Fibroblast of lung (primary cell): ENCODE data around the gene CST3. TPM values are rescaled to one million over a fixed set of nuclear protein-coding genes. Genes with fewer than 3 reads are reported as not detected.

ENCODE experiments used
- DNase-seq, 2 donors: peaks; one replicate each; pipeline versions ENCODE4 v3.0.0 to v3.0.0-alpha.2; 2010; ENCODE audit warnings: low read depth in 2 of 2
- H2AFZ ChIP-seq: 2 replicates; pipeline ENCODE4 v1.5.1; 2012; ENCODE audit warnings: low read length, control low read depth, inconsistent platforms
- H3K27ac ChIP-seq: 2 replicates; pipeline ENCODE4 v1.5.1; 2011; ENCODE audit warnings: low read length, control low read depth; ENCODE audit not compliant: insufficient read depth
- H3K27me3 ChIP-seq: 2 replicates; pipeline ENCODE4 v1.5.1; 2011; ENCODE audit warnings: mild to moderate bottlenecking, low read length; ENCODE audit not compliant: control insufficient read depth, insufficient read depth
- H3K36me3 ChIP-seq: 2 replicates; pipeline ENCODE4 v1.5.1; 2011; ENCODE audit warnings: low read length; ENCODE audit not compliant: control insufficient read depth, insufficient read depth
- H3K4me1 ChIP-seq: 2 replicates; pipeline ENCODE4 v1.5.1; 2011; ENCODE audit warnings: low read length; ENCODE audit not compliant: control insufficient read depth, insufficient read depth; ENCODE audit errors: extremely low read depth
- H3K4me2 ChIP-seq: 2 replicates; pipeline ENCODE4 v1.5.1; 2011; ENCODE audit warnings: low read length, control low read depth; ENCODE audit not compliant: insufficient read depth; ENCODE audit errors: extremely low read depth
- H3K4me3 ChIP-seq, 4 experiments: fragments of 200-600 bp in 1 of 4; sonication (generic) in 1 of 4; replicated peaks in 1 of 4; 2 replicates each; pipeline ENCODE4 v1.5.1; 2011 to 2016; ENCODE audit warnings: low read length in 4 of 4, low read depth in 3 of 4, mild to moderate bottlenecking in 3 of 4, control low read depth in 2 of 4, inconsistent platforms in 1 of 4, mixed read lengths in 1 of 4; ENCODE audit not compliant: insufficient read depth in 1 of 4; ENCODE audit errors: control extremely low read depth in 1 of 4
- H3K79me2 ChIP-seq: 2 replicates; pipeline ENCODE4 v1.5.1; 2012; ENCODE audit warnings: mild to moderate bottlenecking, low read length, inconsistent platforms; ENCODE audit not compliant: control insufficient read depth, insufficient read depth
- H3K9ac ChIP-seq: 2 replicates; pipeline ENCODE4 v1.5.1; 2011; ENCODE audit warnings: mild to moderate bottlenecking, low read length, control low read depth; ENCODE audit not compliant: insufficient read depth
- H3K9me3 ChIP-seq: 2 replicates; pipeline ENCODE4 v1.5.1; 2012; ENCODE audit warnings: low read depth, low read length; ENCODE audit not compliant: control insufficient read depth, insufficient read depth
- H4K20me1 ChIP-seq: 2 replicates; pipeline ENCODE4 v1.5.1; 2011; ENCODE audit warnings: low read length; ENCODE audit not compliant: control insufficient read depth, insufficient read depth; ENCODE audit errors: extremely low read depth
- EZH2 ChIP-seq: IDR thresholded peaks from 2 replicates; pipeline ENCODE4 v1.5.1; 2012; ENCODE audit warnings: low read length, control low read depth, mild to moderate bottlenecking; ENCODE audit errors: missing control alignments
- polyA plus RNA-seq, 2 donors: library from polyadenylated mRNA; depleted of rRNA in 1 of 2; stranded (reverse) in 1 of 2; unstranded in 1 of 2; fragments of >200 nt; gene quantifications; 2 replicates each; pipeline ENCODE4 v1.2.1, GENCODE V29; 2011 to 2012; ENCODE audit warnings: missing spikeins in 1 of 2
- total RNA-seq: library from RNA; depleted of rRNA; stranded (reverse); fragments of >200 nt; gene quantifications from 2 replicates; pipeline ENCODE4 v1.2.1, GENCODE V29; 2014
- TF ChIP-seq, protein P1 (sequence below), 2 donors: IDR thresholded peaks in 1 of 2; conservative IDR thresholded peaks in 1 of 2; 1 replicate in 1 of 2; 2 replicates in 1 of 2; pipeline ENCODE4 v1.5.1; 2011 to 2012; ENCODE audit warnings: low read length in 2 of 2, control low read depth in 1 of 2, inconsistent platforms in 1 of 2, low read depth in 1 of 2, mild to moderate bottlenecking in 1 of 2

The CST3 gene
- total and polyA plus RNA-seq, 2 donors (not counting 1 experiment from before 2014, with no cell fraction given), result 136 to 162 TPM

DNA sequence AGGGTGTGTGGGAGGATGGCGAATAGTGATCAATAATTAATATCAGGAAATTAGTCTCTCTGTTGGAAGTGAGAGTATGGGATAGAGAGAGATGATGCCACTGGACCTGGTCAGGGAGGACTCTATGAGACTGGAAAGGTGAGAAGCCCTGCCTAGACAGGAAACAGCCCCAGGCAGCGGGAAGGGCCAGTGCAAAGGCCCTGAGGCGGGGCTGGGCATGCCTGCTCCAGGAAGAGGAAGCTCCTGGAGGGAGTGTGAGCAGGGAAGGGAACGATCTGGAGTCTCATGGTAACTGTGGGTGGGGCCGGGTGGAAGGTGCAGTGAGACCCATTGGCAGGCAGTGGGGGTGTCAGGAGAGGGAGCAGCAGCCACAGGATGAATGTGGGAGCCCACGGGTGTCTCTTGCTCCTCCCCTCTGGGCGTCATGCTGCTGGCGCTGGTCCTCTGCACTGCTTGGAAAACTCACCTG lies 1.8 kb upstream of the CST3 start:
- Histone ChIP-seq H3K27ac (no peak overlapping the region), H2AFZ (no peak overlapping the region), H3K27me3 (no peaks in the 10 kb centered on the region), H3K9ac (no peak overlapping the region), H3K9me3 (no peaks in the 10 kb centered on the region), H3K36me3 (peaks cover 3% of the 10 kb centered on the region), H4K20me1 (no peaks in the 10 kb centered on the region), H3K79me2 (peaks cover 23% of the 10 kb centered on the region), H3K4me2 (no peak overlapping the region), H3K4me1 (peaks cover 19% of the 10 kb centered on the region), H3K4me3 (no peak overlapping the region)
- DNase-seq, result no peak
- TF ChIP-seq, protein P1, sequence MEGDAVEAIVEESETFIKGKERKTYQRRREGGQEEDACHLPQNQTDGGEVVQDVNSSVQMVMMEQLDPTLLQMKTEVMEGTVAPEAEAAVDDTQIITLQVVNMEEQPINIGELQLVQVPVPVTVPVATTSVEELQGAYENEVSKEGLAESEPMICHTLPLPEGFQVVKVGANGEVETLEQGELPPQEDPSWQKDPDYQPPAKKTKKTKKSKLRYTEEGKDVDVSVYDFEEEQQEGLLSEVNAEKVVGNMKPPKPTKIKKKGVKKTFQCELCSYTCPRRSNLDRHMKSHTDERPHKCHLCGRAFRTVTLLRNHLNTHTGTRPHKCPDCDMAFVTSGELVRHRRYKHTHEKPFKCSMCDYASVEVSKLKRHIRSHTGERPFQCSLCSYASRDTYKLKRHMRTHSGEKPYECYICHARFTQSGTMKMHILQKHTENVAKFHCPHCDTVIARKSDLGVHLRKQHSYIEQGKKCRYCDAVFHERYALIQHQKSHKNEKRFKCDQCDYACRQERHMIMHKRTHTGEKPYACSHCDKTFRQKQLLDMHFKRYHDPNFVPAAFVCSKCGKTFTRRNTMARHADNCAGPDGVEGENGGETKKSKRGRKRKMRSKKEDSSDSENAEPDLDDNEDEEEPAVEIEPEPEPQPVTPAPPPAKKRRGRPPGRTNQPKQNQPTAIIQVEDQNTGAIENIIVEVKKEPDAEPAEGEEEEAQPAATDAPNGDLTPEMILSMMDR (conservative IDR thresholded peaks at IDR 0.05 in 1 of 2, IDR thresholded peaks at IDR 0.05 in 1 of 2; ENCODE audit: low read depth in 1 of 2, low read length in 2 of 2), result no peak
- no peak for TF ChIP-seq EZH2

DNA sequence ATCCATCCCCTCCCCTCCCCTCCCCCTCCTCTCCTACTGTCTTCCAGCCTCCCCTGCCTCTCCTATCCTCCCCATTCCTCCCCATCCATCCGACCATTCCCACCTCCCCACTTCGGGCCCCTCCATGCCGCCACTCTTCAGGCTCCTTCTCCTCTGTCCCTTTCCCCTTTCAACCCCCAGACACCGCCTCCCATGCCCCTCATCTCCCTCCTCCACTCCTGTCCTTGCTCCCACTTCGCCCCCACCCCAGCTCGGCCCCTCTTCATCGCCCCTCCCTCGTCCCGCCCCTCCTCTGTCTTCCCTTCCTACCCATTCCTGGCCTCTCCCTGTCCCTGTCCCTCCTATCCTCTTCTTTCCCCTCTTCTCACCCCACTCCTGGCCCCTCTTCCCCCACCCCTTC lies 554 bp upstream of the CST3 start:
- H3K4me1 ChIP-seq, result peaks cover 17% of the 10 kb centered on the region
- no peak overlapping the region for H3K27ac ChIP-seq
- H3K4me3 ChIP-seq, result no peak overlapping the region
- TF ChIP-seq, protein P1 (conservative IDR thresholded peaks at IDR 0.05 in 1 of 2, IDR thresholded peaks at IDR 0.05 in 1 of 2; ENCODE audit: low read depth in 1 of 2, low read length in 2 of 2), result no peak
- no peak for TF ChIP-seq EZH2
- no peak overlapping the region for H3K9ac ChIP-seq
- no peak overlapping the region for H2AFZ ChIP-seq
- H3K9me3 ChIP-seq, result no peaks in the 10 kb centered on the region
- no peaks in the 10 kb centered on the region for H4K20me1 ChIP-seq
- no peak for DNase-seq
- peaks cover 23% of the 10 kb centered on the region for H3K79me2 ChIP-seq
- no peaks in the 10 kb centered on the region for H3K27me3 ChIP-seq
- no peak overlapping the region for H3K4me2 ChIP-seq
- peaks cover 5% of the 10 kb centered on the region for H3K36me3 ChIP-seq

- Histone ChIP-seq H3K79me2 (peaks cover 23% of the 10 kb centered on the region), H3K4me1 (peaks cover 9% of the 10 kb centered on the region), H3K27me3 (no peaks in the 10 kb centered on the region), H2AFZ (no peak overlapping the region), H3K4me3 (peak overlapping the region; percentile 63 to 89 (median 82)), H3K27ac (peak overlapping the region; percentile 92), H4K20me1 (no peaks in the 10 kb centered on the region), H3K9ac (peak overlapping the region; percentile 96), H3K36me3 (peaks cover 5% of the 10 kb centered on the region), H3K9me3 (no peaks in the 10 kb centered on the region), H3K4me2 (peak overlapping the region; percentile 94)
- TF ChIP-seq, protein P1 (conservative IDR thresholded peaks at IDR 0.05 in 1 of 2, IDR thresholded peaks at IDR 0.05 in 1 of 2; ENCODE audit: low read depth in 1 of 2, low read length in 2 of 2), result no peak
- TF ChIP-seq EZH2, result no peak
- no peak for DNase-seq
Observed at GRCh38 chr20:23636908-23637281, 860 bp downstream of the CST3 start.
